CD14-positive monocyte (primary cell): ENCODE results near the gene TMEM109. TPM values are rescaled to one million over a fixed set of nuclear protein-coding genes. Genes with fewer than 3 reads are reported as not detected.
A peak's percentile ranks its signal among the peaks of the same experiment; 100 is the strongest.

ENCODE experiments used
- DNase-seq, 3 donors: peaks; one replicate each; pipeline ENCODE4 v3.0.0-alpha.2; 2011 to 2022
- H2AFZ ChIP-seq: 2 replicates; pipeline ENCODE4 v1.6.0; 2012; ENCODE audit warnings: mild to moderate bottlenecking, low read depth, low read length, inconsistent platforms; ENCODE audit not compliant: insufficient read depth, poor library complexity, severe bottlenecking
- H3K27ac ChIP-seq, 2 donors: 1 replicate in 1 of 2; 2 replicates in 1 of 2; pipeline ENCODE4 v1.5.1; 2012 to 2013; ENCODE audit warnings: low read length in 2 of 2, control low read depth in 1 of 2, inconsistent platforms in 1 of 2, low read depth in 1 of 2, mild to moderate bottlenecking in 1 of 2
- H3K27me3 ChIP-seq, 2 donors: one replicate each; pipeline versions ENCODE4 v1.6.0 to v1.6.1; 2011 to 2013; ENCODE audit warnings: low read length in 2 of 2; ENCODE audit not compliant: control insufficient read depth in 2 of 2, insufficient read depth in 2 of 2
- H3K36me3 ChIP-seq, 2 donors: replicated peaks in 1 of 2; 1 replicate in 1 of 2; 2 replicates in 1 of 2; pipeline versions ENCODE4 v1.5.1 to v1.6.1; 2012 to 2013; ENCODE audit warnings: low read length in 2 of 2, control low read depth in 1 of 2, inconsistent platforms in 1 of 2, mild to moderate bottlenecking in 1 of 2; ENCODE audit not compliant: insufficient read depth in 2 of 2, control insufficient read depth in 1 of 2
- H3K4me1 ChIP-seq, 2 donors: 1 replicate in 1 of 2; 2 replicates in 1 of 2; pipeline versions ENCODE4 v1.5.1 to v1.6.1; 2012 to 2013; ENCODE audit warnings: low read length in 2 of 2, control low read depth in 1 of 2, inconsistent platforms in 1 of 2, mild to moderate bottlenecking in 1 of 2, moderate library complexity in 1 of 2; ENCODE audit not compliant: insufficient read depth in 2 of 2, control insufficient read depth in 1 of 2
- H3K4me2 ChIP-seq: replicated peaks from 2 replicates; pipeline ENCODE3; 2012; ENCODE audit warnings: low read length, moderate library complexity, mild to moderate bottlenecking; ENCODE audit not compliant: poor library complexity, severe bottlenecking; ENCODE audit errors: extremely low read depth
- H3K4me3 ChIP-seq, 3 experiments: fragments of 200-600 bp in 1 of 3; sonication (generic) in 1 of 3; replicated peaks in 1 of 3; 1 replicate in 2 of 3; 2 replicates in 1 of 3; pipeline ENCODE4 v1.5.1; 2011 to 2013; ENCODE audit warnings: low read length in 3 of 3, mild to moderate bottlenecking in 3 of 3, control low read depth in 2 of 3, low read depth in 2 of 3, inconsistent platforms in 1 of 3, moderate library complexity in 1 of 3
- H3K79me2 ChIP-seq: 2 replicates; pipeline ENCODE4 v1.6.0; 2012; ENCODE audit warnings: mild to moderate bottlenecking, control low read depth, inconsistent platforms, low read length, moderate library complexity; ENCODE audit not compliant: insufficient read depth
- H3K9ac ChIP-seq: 2 replicates; pipeline ENCODE4 v1.6.0; 2017; ENCODE audit warnings: low read length, mild to moderate bottlenecking; ENCODE audit not compliant: insufficient read depth, poor library complexity, severe bottlenecking
- H3K9me3 ChIP-seq, 2 donors: replicated peaks in 1 of 2; 1 replicate in 1 of 2; 2 replicates in 1 of 2; pipeline versions ENCODE4 v1.5.1 to v1.6.1; 2012 to 2013; ENCODE audit warnings: low read length in 2 of 2, control low read depth in 1 of 2; ENCODE audit not compliant: control insufficient read depth in 1 of 2, insufficient read depth in 1 of 2
- H4K20me1 ChIP-seq: 2 replicates; pipeline ENCODE4 v1.6.0; 2012; ENCODE audit warnings: mild to moderate bottlenecking, low read length, control low read depth, moderate library complexity; ENCODE audit not compliant: insufficient read depth
- H3K27ac Mint-ChIP-seq, 7 donors: one replicate each; pipeline ENCODE4 v1.8.0; 2020; ENCODE audit warnings: mild to moderate bottlenecking in 7 of 7, mixed read lengths in 7 of 7, moderate library complexity in 6 of 7, inconsistent platforms in 2 of 7
- H3K27me3 Mint-ChIP-seq, 3 donors: one replicate each; pipeline ENCODE4 v1.8.0; 2021 to 2022; ENCODE audit warnings: low read depth in 3 of 3, mild to moderate bottlenecking in 3 of 3, mixed read lengths in 3 of 3, moderate library complexity in 3 of 3, inconsistent platforms in 1 of 3
- H3K36me3 Mint-ChIP-seq, 2 donors: one replicate each; pipeline ENCODE4 v1.8.0; 2020; ENCODE audit warnings: mixed read lengths in 2 of 2, inconsistent platforms in 1 of 2, mild to moderate bottlenecking in 1 of 2
- H3K4me1 Mint-ChIP-seq: one replicate; pipeline ENCODE4 v1.8.0; 2020; ENCODE audit warnings: mild to moderate bottlenecking, mixed read lengths
- H3K4me3 Mint-ChIP-seq, 2 donors: one replicate each; pipeline ENCODE4 v1.8.0; 2020; ENCODE audit warnings: mild to moderate bottlenecking in 2 of 2, mixed read lengths in 2 of 2, moderate library complexity in 1 of 2
- H3K9me3 Mint-ChIP-seq, 7 donors: one replicate each; pipeline ENCODE4 v1.8.0; 2020 to 2022; ENCODE audit warnings: mixed read lengths in 7 of 7, mild to moderate bottlenecking in 6 of 7, moderate library complexity in 6 of 7, inconsistent platforms in 2 of 7
- WGBS: methylation state at CpG from one replicate; pipeline ENCODE4 v1.1.5; 2013; ENCODE audit warnings: missing lambda C conversion rate; ENCODE audit not compliant: insufficient coverage; 5-methylcytosine and 5-hydroxymethylcytosine counted together
- intact Hi-C, 2 donors: fragments of 100-400 bp; cut with micrococcal nuclease; formaldehyde crosslinking; loops; one replicate each; pipeline versions ENCODE4 v1.15.0 to v1.15.1; 2023
- polyA plus RNA-seq, 3 donors: library from polyadenylated mRNA; depleted of rRNA in 1 of 3; unstranded in 2 of 3; stranded (reverse) in 1 of 3; fragments of 300-500 nt in 2 of 3; fragments of >200 nt in 1 of 3; fragmentation: Illumina TruSeq in 2 of 3; gene quantifications; 1 replicate in 2 of 3; 2 replicates in 1 of 3; pipeline ENCODE4 v1.2.3, GENCODE V29; 2012 to 2021
- TF ChIP-seq, protein P1 (sequence below): fragments of 200-600 bp; IDR thresholded peaks from one replicate; pipeline ENCODE4 v1.8.0; 2022; ENCODE audit warnings: antibody characterized with exemption, mild to moderate bottlenecking

The TMEM109 gene
- polyA plus RNA-seq, 3 donors: 22.7 to 112 (median 110) TPM

DNA sequence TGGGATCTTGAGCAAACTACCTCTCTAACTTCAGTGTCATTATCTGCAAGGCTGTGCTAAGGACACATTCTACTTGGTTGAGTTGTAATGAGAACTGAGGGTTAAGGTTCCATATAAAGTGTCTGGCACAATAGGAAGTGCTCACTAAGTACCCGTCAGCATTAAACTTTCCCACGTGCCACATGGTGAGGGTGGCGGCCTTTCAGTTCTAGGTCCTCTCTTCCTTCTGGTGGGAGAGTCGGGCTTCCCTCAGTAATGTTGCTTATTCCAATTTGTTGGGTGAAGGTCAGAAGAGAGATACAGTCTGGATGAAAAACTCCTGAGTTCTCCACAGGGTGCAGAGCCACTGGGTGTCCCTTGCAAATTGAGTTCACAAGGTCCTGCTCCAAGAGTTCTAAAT, 52.9 kb downstream of the TMEM109 start:
- WGBS: no CpG with 5 or more reads among the region's 4 CpGs
- TF ChIP-seq, protein P1, sequence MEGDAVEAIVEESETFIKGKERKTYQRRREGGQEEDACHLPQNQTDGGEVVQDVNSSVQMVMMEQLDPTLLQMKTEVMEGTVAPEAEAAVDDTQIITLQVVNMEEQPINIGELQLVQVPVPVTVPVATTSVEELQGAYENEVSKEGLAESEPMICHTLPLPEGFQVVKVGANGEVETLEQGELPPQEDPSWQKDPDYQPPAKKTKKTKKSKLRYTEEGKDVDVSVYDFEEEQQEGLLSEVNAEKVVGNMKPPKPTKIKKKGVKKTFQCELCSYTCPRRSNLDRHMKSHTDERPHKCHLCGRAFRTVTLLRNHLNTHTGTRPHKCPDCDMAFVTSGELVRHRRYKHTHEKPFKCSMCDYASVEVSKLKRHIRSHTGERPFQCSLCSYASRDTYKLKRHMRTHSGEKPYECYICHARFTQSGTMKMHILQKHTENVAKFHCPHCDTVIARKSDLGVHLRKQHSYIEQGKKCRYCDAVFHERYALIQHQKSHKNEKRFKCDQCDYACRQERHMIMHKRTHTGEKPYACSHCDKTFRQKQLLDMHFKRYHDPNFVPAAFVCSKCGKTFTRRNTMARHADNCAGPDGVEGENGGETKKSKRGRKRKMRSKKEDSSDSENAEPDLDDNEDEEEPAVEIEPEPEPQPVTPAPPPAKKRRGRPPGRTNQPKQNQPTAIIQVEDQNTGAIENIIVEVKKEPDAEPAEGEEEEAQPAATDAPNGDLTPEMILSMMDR: no peak
- H3K4me1 ChIP-seq: peaks cover 0 to 10% of the 10 kb centered on the region in 2 donors
- peaks cover 0 to 16% (median 10%) of the 10 kb centered on the region in 7 donors for H3K9me3 Mint-ChIP-seq
- H2AFZ ChIP-seq: no peak overlapping the region
- no peak overlapping the region for H3K27ac ChIP-seq
- no peak overlapping the region for H3K4me3 ChIP-seq
- peak overlapping the region in 1 of 7 donors; percentile 84 for H3K27ac Mint-ChIP-seq
- peak overlapping the region in 1 of 2 donors; percentile 21 for H3K4me3 Mint-ChIP-seq
- H3K79me2 ChIP-seq: no peaks in the 10 kb centered on the region
- DNase-seq: no peak
- no peak overlapping the region for H3K4me2 ChIP-seq
- no peak overlapping the region for H3K9ac ChIP-seq
- H4K20me1 ChIP-seq: no peaks in the 10 kb centered on the region
- intact Hi-C loops: no loop called here
- no peaks in the 10 kb centered on the region for H3K36me3 ChIP-seq
- no peaks in the 10 kb centered on the region for H3K36me3 Mint-ChIP-seq
- H3K9me3 ChIP-seq: peaks cover 7 to 8% of the 10 kb centered on the region in 2 donors
- peaks cover 24 to 45% (median 37%) of the 10 kb centered on the region in 3 donors for H3K27me3 Mint-ChIP-seq
- H3K27me3 ChIP-seq: peaks cover 10 to 26% of the 10 kb centered on the region in 2 donors
- peaks cover 29% of the 10 kb centered on the region for H3K4me1 Mint-ChIP-seq

DNA sequence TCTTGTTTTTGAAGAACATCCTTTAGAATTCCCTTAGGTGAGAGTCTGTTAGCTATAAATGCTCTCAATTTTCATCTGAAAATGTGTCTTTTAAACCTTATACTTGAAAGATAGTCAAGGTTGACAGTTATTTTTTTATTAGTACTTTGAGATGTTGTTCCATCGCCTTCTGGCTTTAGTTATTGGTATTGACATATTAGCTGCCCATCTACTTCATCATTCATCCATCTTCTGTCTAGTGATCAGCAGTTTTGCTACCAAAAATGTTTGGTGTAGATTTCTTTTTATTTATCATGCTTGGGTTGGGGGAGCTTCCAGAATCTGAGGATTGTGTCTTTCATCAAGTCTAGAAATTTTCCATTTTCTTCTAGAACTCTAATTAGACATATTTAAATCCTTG, 54.3 kb downstream of the TMEM109 start:
- WGBS: no CpG with 5 or more reads among the region's 1 CpG
- H3K9ac ChIP-seq: no peak overlapping the region
- Mint-ChIP-seq H3K4me1 (peaks cover 29% of the 10 kb centered on the region), H3K27ac (no peak overlapping the region), H3K36me3 (no peaks in the 10 kb centered on the region), H3K27me3 (peaks cover 29 to 51% (median 39%) of the 10 kb centered on the region in 3 donors), H3K4me3 (no peak overlapping the region), H3K9me3 (peaks cover 0 to 16% (median 10%) of the 10 kb centered on the region in 7 donors)
- no peaks in the 10 kb centered on the region for H3K79me2 ChIP-seq
- no peak overlapping the region for H3K4me3 ChIP-seq
- H3K4me1 ChIP-seq: peaks cover 0 to 10% of the 10 kb centered on the region in 2 donors
- no peak overlapping the region for H3K27ac ChIP-seq
- intact Hi-C loops: no loop called here
- DNase-seq: no peak
- TF ChIP-seq, protein P1: no peak
- H3K9me3 ChIP-seq: peaks cover 7 to 8% of the 10 kb centered on the region in 2 donors
- no peaks in the 10 kb centered on the region for H3K36me3 ChIP-seq
- no peak overlapping the region for H2AFZ ChIP-seq
- no peak overlapping the region for H3K4me2 ChIP-seq
- H3K27me3 ChIP-seq: peaks cover 6 to 19% of the 10 kb centered on the region in 2 donors
- H4K20me1 ChIP-seq: no peaks in the 10 kb centered on the region
